Measurements from ENCODE around the gene SERPINB4. TPM values are rescaled to one million over a fixed set of nuclear protein-coding genes. Genes with fewer than 3 reads are reported as not detected.

SERPINB4 gene
- total RNA-seq, 4 donors from 2014 or later: 0.44 to 1.1 (median 0.60) TPM; not detected in 1

DNA sequence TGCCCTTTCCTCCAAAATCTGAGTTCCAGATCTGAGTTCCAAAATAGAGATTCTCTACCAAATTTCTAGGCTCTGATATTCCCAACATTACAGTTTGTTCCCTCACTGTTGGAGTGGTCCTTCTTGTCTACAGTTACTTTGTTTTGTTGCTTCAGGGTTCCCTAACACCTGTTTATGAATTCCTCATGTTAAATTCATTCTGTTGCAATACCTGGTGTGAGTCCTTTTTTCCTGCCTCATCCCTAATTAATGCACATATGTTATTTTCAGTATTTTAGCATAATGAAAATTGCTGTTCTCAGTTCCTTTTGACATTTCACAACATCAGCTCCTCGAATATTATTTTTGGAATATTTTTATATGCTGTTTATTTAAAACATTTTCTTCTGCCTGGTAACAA lies 40.7 kb downstream of the SERPINB4 start:
- no peaks in the 10 kb centered on the region for H3K27me3 ChIP-seq
- 31% methylated on average over 1 of the region's 1 CpG for WGBS
- TF ChIP-seq EP300 (IDR thresholded peaks at IDR 0.05) (no peak), POLR2AphosphoS5 (IDR thresholded peaks at IDR 0.05) (no peak), CTCF (IDR thresholded peaks at IDR 0.05) (no peak), POLR2A (IDR thresholded peaks at IDR 0.05) (no peak)
- H3K4me1 ChIP-seq: no peaks in the 10 kb centered on the region
- H3K36me3 ChIP-seq: no peaks in the 10 kb centered on the region
- no peak overlapping the region for H3K4me3 ChIP-seq
- H3K27ac ChIP-seq: no peak overlapping the region
- H3K9me3 ChIP-seq: no peaks in the 10 kb centered on the region
- no peak for DNase-seq (ENCODE audit: low spot score in 2 of 2)

DNA sequence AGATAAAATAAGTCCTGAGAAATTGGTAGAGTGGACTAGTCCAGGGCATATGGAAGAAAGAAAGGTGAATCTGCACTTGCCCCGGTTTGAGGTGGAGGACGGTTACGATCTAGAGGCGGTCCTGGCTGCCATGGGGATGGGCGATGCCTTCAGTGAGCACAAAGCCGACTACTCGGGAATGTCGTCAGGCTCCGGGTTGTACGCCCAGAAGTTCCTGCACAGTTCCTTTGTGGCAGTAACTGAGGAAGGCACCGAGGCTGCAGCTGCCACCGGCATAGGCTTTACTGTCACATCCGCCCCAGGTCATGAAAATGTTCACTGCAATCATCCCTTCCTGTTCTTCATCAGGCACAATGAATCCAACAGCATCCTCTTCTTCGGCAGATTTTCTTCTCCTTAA lies 47.1 kb downstream of the SERPINB4 start:
- 87% methylated on average over 14 of the region's 14 CpGs for WGBS
- H3K9me3 ChIP-seq: no peaks in the 10 kb centered on the region
- DNase-seq (ENCODE audit: low spot score in 2 of 2): no peak

GRCh38 chr18:63592471-63592870 lies 51.6 kb downstream of the SERPINB4 start:
- H3K27me3 ChIP-seq: no peaks in the 10 kb centered on the region
- TF ChIP-seq POLR2A (IDR thresholded peaks at IDR 0.05) (no peak), POLR2AphosphoS5 (IDR thresholded peaks at IDR 0.05) (no peak), EP300 (IDR thresholded peaks at IDR 0.05) (no peak), CTCF (IDR thresholded peaks at IDR 0.05) (no peak)
- no peaks in the 10 kb centered on the region for H3K36me3 ChIP-seq
- 25% methylated on average over 1 of the region's 1 CpG for WGBS
- H3K27ac ChIP-seq: no peak overlapping the region
- H3K4me1 ChIP-seq: no peaks in the 10 kb centered on the region
- no peak overlapping the region for H3K4me3 ChIP-seq
- no peak for DNase-seq (ENCODE audit: low spot score in 2 of 2)
- no peaks in the 10 kb centered on the region for H3K9me3 ChIP-seq

More for the DNA sequence above, 47.1 kb downstream of the SERPINB4 start:
- Histone ChIP-seq H3K4me3 (no peak overlapping the region), H3K27ac (no peak overlapping the region), H3K27me3 (no peaks in the 10 kb centered on the region), H3K4me1 (no peaks in the 10 kb centered on the region), H3K36me3 (no peaks in the 10 kb centered on the region)
- TF ChIP-seq POLR2A (IDR thresholded peaks at IDR 0.05) (no peak), POLR2AphosphoS5 (IDR thresholded peaks at IDR 0.05) (no peak), EP300 (IDR thresholded peaks at IDR 0.05) (no peak), CTCF (IDR thresholded peaks at IDR 0.05) (no peak)

- WGBS: 61% methylated on average over 3 of the region's 3 CpGs
- no peak overlapping the region for H3K27ac ChIP-seq
- H3K36me3 ChIP-seq: no peaks in the 10 kb centered on the region
Measured at GRCh38 chr18:63591725-63592124, 52.3 kb downstream of the SERPINB4 start.

More at GRCh38 chr18:63591725-63592124, 52.3 kb downstream of the SERPINB4 start:
- no peak for DNase-seq (ENCODE audit: low spot score in 2 of 2)
- no peak overlapping the region for H3K4me3 ChIP-seq
- no peaks in the 10 kb centered on the region for H3K9me3 ChIP-seq
- H3K27me3 ChIP-seq: no peaks in the 10 kb centered on the region
- peaks cover 4% of the 10 kb centered on the region for H3K4me1 ChIP-seq
- no peak for TF ChIP-seq CTCF (IDR thresholded peaks at IDR 0.05)
- no peak for TF ChIP-seq POLR2A (IDR thresholded peaks at IDR 0.05)
- TF ChIP-seq POLR2AphosphoS5 (IDR thresholded peaks at IDR 0.05): no peak
- TF ChIP-seq EP300 (IDR thresholded peaks at IDR 0.05): no peak

Data from suprapubic skin (tissue), 4 donors.